GM18502 (cell line): Measurements from ENCODE around the gene TMEM256.

ENCODE experiments used
- ATAC-seq: cut with Tn5 transposase; IDR thresholded peaks from one replicate; pipeline ENCODE4 v1.9.1; 2021; ENCODE audit warnings: mild to moderate bottlenecking; ENCODE audit not compliant: unreplicated experiment, poor library complexity

TMEM256 gene

DNA sequence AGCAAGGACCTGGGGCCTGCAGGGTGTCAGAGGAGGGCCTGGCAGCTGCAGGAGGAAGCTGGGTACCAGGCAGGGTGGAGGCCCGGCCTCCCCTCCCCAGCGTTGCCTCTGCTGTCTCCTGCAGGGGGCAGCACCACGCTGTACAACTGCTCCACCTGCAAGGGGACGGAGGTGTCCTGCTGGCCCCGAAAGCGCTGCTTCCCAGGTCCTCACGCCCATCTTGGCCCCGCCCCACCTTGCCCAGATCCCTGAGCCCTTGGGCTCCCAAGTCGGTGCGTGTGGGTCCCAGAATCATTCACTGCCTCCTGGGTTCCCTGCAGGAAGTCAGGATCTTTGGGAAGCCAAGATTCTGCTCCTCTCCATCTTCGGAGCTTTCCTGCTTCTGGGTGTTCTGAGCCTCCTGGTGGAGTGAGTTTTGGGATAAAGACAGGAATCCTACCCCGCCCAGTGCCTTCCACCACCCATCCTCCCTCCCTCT lies 47.8 kb downstream of the TMEM256 start:
- no peak for ATAC-seq

DNA sequence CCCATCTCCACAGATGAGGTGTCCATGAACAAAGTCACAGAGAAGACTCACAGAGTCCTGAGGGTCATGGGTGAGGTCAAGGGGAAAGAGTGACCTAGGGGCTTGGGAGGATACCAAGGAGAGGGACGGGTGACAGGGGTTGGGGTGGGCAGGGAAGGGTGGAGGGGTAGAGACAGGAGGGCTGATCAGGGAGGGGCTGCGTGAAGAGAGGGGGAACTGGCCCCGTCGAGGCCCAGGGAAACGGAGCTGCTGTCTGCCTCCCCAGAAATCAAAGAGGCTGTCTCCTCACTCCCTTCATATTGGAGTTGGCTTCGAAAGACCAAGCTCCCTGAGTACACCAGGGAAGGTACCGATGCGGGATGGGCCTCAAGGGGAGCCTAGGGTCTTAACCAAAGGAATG lies 48.3 kb downstream of the TMEM256 start:
- no peak for ATAC-seq

DNA sequence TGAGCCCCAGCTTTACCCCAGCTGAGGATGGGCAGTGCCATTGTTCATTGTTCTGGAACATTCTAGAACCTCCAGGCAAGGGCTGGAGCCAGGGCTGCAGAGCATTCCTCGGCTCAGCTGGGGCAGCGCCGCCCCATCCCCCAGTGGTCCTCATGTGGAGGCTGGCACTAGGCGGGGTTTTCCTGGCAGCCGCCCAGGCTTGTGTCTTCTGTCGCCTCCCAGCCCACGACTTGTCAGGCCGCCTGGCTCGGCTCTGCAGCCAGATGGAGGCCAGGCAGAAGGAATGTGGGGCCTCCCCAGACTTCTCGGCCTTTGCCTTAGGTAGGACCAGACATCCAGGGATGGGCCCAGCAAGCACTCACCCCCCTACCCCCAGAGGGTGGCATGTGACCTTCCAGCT lies 48.8 kb downstream of the TMEM256 start, which contains the start of gene TMEM95:
Gene TMEM95, plus strand, starts transcription at position 104 of the 400 bp plus-strand sequence. Its CDS starts 49 bp downstream, at position 153.
- no peak for ATAC-seq

DNA sequence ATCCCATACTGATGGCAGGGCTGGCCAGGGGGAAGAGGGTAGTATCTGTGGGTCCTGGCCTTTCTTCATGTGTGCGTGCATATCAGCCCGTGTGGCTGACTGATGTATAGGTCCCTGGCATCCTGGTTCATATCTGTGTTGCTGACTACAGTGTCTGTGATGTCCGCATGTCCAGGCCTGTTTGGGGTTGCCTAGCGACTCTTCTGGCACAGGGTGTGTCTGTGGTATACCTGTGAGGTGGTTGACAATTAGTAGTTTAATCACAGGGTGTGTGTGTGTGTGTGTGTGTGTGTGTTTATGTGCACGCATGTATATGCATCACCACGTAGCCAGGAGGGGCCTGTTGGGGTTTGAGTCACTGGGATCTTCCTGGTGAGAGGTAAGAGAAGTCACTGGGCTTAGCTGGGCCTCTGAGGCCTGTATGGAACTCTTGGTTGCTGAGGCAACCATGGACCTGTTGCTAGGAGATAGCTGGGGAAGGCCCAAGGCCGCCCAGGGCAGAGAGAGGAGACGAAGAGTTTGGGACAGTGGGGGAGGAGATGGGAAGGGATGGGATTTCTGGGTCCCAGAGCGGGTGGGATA lies 49.5 kb downstream of the TMEM256 start:
- ATAC-seq, result no peak
